Esophagus muscularis mucosa (tissue), 4 donors: Measurements from ENCODE around the gene SLC41A1. TPM values are rescaled to one million over a fixed set of nuclear protein-coding genes. Genes with fewer than 3 reads are reported as not detected.
A peak's percentile ranks its signal among the peaks of the same experiment; 100 is the strongest.

Experiments used
- DNase-seq: peaks from one replicate; pipeline ENCODE4 v3.0.0-alpha.2; 2017; ENCODE audit errors: extremely low spot score
- H3K27ac ChIP-seq, 4 donors: fragments of 200-600 bp; sonication (generic); replicated peaks in 1 of 4; 1 replicate in 3 of 4; 2 replicates in 1 of 4; pipeline ENCODE4 v1.5.1; 2016 to 2019; ENCODE audit warnings: mild to moderate bottlenecking in 1 of 4
- H3K27me3 ChIP-seq, 4 donors: fragments of 200-600 bp; sonication (generic); one replicate each; pipeline versions ENCODE4 v1.5.1 to v1.6.0; 2016 to 2019
- H3K36me3 ChIP-seq, 4 donors: fragments of 200-600 bp; sonication (generic); one replicate each; pipeline ENCODE4 v1.5.1; 2016 to 2019
- H3K4me1 ChIP-seq, 4 donors: fragments of 200-600 bp; sonication (generic); one replicate each; pipeline ENCODE4 v1.5.1; 2016 to 2019
- H3K4me3 ChIP-seq, 4 donors: fragments of 200-600 bp; sonication (generic); 1 replicate in 2 of 4; 2 replicates in 2 of 4; pipeline ENCODE4 v1.5.1; 2016 to 2019; ENCODE audit warnings: mild to moderate bottlenecking in 4 of 4, moderate library complexity in 1 of 4
- H3K9me3 ChIP-seq, 4 donors: fragments of 200-600 bp; sonication (generic); 1 replicate in 3 of 4; 2 replicates in 1 of 4; pipeline ENCODE4 v1.5.1; 2016 to 2019
- EP300 ChIP-seq: sonication (generic); formaldehyde crosslinking; IDR thresholded peaks from one replicate; pipeline ENCODE4 v1.6.1; 2017; ENCODE audit warnings: antibody characterized with exemption
- POLR2A ChIP-seq: fragments of 450-650 bp; IDR thresholded peaks from one replicate; pipeline ENCODE4 v1.6.1; 2017; ENCODE audit warnings: antibody characterized with exemption, moderate library complexity, mild to moderate bottlenecking, low read depth
- POLR2AphosphoS5 ChIP-seq, 2 donors: sonication (generic); formaldehyde crosslinking; IDR thresholded peaks; one replicate each; pipeline ENCODE4 v1.6.1; 2017; ENCODE audit warnings: antibody characterized with exemption in 2 of 2
- WGBS: methylation state at CpG from one replicate; pipeline ENCODE4 v1.1.5; 2018; 5-methylcytosine and 5-hydroxymethylcytosine counted together
- intact Hi-C: fragments of 100-400 bp; cut with DNase I; formaldehyde crosslinking; loops from one replicate; pipeline ENCODE4 v1.15.1; 2023
- total RNA-seq, 4 donors: library from RNA; depleted of rRNA; stranded (reverse); fragments of >200 nt; gene quantifications; one replicate each; pipeline versions ENCODE4 v1.1.0 to v1.2.1, GENCODE V29; 2016
- TF ChIP-seq, protein P1 (sequence below), 3 experiments: fragments of 200-600 bp in 2 of 3; fragments of 450-650 bp in 1 of 3; sonication (generic) in 2 of 3; IDR thresholded peaks; one replicate each; pipeline ENCODE4 v1.5.1; 2017 to 2019; ENCODE audit warnings: antibody characterized with exemption in 3 of 3, mild to moderate bottlenecking in 2 of 3, moderate library complexity in 1 of 3

SLC41A1 gene
- total RNA-seq, 4 donors from 2014 or later: 22.4 to 37.1 (median 30.6) TPM

DNA sequence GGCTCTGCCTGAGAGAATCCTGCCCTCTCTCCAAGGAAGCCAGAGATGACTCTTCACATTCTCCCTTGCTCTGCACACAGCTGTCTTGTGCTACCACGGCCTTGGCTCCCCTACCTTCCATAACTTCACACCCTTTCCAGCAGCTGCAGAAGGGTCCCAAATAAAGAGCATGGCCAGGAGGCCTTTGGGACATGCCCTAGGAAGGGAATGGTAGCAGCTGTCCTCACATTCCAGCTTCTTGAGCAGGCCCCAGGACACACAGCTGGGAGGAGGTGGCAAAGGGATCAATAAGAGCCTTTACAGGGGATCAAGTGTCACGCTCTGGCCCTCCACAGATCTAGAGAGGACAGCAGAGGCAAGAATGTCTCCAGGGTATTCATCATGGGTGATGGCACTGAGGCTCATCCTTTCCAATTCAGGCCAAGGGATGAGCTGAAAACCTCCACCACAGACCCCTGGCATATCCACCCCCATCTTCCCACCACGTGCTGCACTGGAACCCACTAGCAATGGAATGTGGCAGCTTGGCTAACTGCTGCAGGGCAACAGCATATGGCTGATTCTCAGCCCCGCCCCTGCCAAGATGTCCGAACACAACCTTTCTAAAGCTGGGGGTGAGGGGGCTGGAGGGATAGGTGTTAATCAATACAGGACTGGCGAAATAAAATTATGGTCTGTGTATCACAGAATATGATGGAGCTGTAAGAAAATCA, 19.9 kb downstream of the SLC41A1 start:
- no peaks in the 10 kb centered on the region for H3K27me3 ChIP-seq
- H3K4me1 ChIP-seq: peaks cover 0 to 8% (median 2%) of the 10 kb centered on the region in 4 donors
- no peak for TF ChIP-seq POLR2AphosphoS5 (IDR thresholded peaks at IDR 0.05)
- TF ChIP-seq, protein P1, sequence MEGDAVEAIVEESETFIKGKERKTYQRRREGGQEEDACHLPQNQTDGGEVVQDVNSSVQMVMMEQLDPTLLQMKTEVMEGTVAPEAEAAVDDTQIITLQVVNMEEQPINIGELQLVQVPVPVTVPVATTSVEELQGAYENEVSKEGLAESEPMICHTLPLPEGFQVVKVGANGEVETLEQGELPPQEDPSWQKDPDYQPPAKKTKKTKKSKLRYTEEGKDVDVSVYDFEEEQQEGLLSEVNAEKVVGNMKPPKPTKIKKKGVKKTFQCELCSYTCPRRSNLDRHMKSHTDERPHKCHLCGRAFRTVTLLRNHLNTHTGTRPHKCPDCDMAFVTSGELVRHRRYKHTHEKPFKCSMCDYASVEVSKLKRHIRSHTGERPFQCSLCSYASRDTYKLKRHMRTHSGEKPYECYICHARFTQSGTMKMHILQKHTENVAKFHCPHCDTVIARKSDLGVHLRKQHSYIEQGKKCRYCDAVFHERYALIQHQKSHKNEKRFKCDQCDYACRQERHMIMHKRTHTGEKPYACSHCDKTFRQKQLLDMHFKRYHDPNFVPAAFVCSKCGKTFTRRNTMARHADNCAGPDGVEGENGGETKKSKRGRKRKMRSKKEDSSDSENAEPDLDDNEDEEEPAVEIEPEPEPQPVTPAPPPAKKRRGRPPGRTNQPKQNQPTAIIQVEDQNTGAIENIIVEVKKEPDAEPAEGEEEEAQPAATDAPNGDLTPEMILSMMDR (IDR thresholded peaks at IDR 0.05): no peak
- TF ChIP-seq EP300: no peak
- no peak for TF ChIP-seq POLR2A
- no peak for DNase-seq
- peaks cover 43 to 88% (median 82%) of the 10 kb centered on the region in 4 donors for H3K36me3 ChIP-seq
- intact Hi-C loops: loop anchor here (5.0 kb wide), 1 partner anchor 124 kb away; no protein-coding TSS in a partner anchor
- no peak overlapping the region for H3K4me3 ChIP-seq
- WGBS: 89% methylated on average over 5 of the region's 6 CpGs
- H3K27ac ChIP-seq: no peak overlapping the region
- H3K9me3 ChIP-seq: no peaks in the 10 kb centered on the region

DNA sequence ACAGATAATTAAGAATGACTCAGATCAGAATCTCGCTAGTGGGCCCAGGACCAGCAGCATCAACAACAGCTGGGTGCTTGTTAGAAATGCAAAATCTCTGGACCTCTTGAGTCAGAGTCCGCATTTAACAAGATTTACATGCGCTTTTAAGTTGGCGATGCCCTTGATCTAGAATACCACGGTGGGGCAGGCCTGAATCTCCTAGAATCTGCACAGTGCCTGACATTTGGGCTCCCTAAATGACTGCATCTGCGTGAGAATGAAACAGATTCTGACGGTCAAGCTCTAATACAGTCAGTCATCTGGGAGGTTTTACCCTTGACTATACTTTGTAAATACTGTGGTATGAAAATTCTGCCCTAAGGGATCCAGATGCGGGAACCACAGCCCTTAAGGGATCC, 20.5 kb downstream of the SLC41A1 start:
- Histone ChIP-seq H3K27me3 (no peaks in the 10 kb centered on the region), H3K4me1 (peaks cover 0 to 8% (median 3%) of the 10 kb centered on the region in 4 donors), H3K4me3 (no peak overlapping the region), H3K36me3 (peaks cover 43 to 81% (median 76%) of the 10 kb centered on the region in 4 donors), H3K27ac (no peak overlapping the region), H3K9me3 (no peaks in the 10 kb centered on the region)
- DNase-seq: no peak
- intact Hi-C loops: loop anchor here (5.0 kb wide), 1 partner anchor 125 kb away; no protein-coding TSS in a partner anchor
- TF ChIP-seq EP300 (no peak), POLR2AphosphoS5 (IDR thresholded peaks at IDR 0.05) (no peak), POLR2A (no peak)
- TF ChIP-seq, protein P1 (IDR thresholded peaks at IDR 0.05): no peak
- 73% methylated on average over 7 of the region's 8 CpGs for WGBS

DNA sequence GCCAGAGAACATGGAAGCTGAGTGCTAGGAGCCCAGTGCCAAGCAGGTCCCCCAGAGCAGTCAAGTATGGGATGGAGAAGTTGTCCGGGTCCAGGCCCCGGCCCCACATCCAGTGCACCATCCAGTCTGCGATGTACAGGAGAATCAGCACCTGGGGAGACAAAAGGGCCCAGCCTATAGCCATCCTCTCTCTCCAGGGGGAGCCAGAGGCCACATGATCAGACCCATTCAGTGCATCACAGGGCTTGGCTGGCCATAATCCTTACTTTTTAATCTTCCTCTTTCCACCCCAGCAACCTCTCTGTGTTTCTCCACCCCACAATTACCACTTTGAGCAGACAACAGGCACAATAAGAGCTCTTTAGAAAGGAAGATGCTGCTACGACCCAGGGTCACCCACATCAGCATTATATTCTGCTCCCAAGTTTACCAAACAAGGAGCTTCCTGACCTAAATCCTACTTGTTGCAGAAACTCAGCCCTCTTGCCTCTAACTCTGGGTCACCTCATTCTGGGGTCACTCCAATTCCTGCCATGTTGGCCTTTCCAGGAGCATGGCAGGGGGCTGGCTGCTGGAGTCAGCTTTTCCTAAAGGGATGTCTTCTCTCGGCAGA, 21.3 kb downstream of the SLC41A1 start:
- no peak overlapping the region for H3K27ac ChIP-seq
- H3K4me1 ChIP-seq: peaks cover 0 to 8% (median 4%) of the 10 kb centered on the region in 4 donors
- intact Hi-C loops: loop anchor here (1.0 to 5.0 kb wide), 2 partner anchors 126 to 186 kb away; no protein-coding TSS in a partner anchor
- no peak for DNase-seq
- no peaks in the 10 kb centered on the region for H3K9me3 ChIP-seq
- peaks cover 35 to 73% (median 68%) of the 10 kb centered on the region in 4 donors for H3K36me3 ChIP-seq
- TF ChIP-seq, protein P1 (IDR thresholded peaks at IDR 0.05): peak; percentile 73 to 84 (median 82)
- TF ChIP-seq POLR2A: no peak
- H3K27me3 ChIP-seq: no peaks in the 10 kb centered on the region
- no peak overlapping the region for H3K4me3 ChIP-seq
- WGBS: 78% methylated on average over 4 of the region's 5 CpGs

DNA sequence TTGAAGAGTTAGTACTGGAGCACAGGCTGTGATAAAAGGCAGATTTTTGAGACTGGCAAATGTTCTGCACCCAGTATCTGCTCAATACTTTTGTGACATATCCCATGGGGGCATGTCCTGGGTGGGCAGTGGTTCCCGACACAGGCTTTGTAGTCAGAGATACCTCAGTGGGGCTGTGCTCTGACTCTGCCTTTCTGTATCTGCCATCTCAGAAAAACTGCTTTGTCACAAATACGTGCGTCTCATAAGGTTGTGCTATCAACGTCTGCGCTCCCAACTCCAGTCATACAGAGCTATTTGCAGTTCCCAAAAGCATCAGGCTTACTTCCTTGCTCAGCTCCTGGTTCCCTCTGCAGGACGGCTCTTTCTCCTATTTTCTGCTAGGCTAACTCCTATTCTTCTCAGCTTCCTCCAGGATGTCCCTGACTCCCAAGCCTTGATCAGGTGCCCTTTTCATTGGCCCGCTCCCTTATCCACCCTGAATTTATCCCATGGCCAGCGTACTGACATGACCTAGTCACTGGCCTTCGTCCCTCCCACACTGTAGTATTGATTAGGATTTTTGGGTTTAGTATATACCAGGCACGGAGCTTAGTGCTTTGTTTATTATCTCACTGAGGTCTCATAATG, 25.6 kb downstream of the SLC41A1 start:
- H3K9me3 ChIP-seq: no peaks in the 10 kb centered on the region
- TF ChIP-seq, protein P1 (IDR thresholded peaks at IDR 0.05): no peak
- TF ChIP-seq POLR2AphosphoS5 (IDR thresholded peaks at IDR 0.05): no peak
- TF ChIP-seq POLR2A: no peak
- H3K4me1 ChIP-seq: peaks cover 16 to 27% (median 24%) of the 10 kb centered on the region in 4 donors
- intact Hi-C loops: no loop called here
- 86% methylated on average over 10 of the region's 10 CpGs for WGBS
- H3K4me3 ChIP-seq: no peak overlapping the region
- no peak for DNase-seq
- peaks cover 0 to 31% (median 25%) of the 10 kb centered on the region in 4 donors for H3K36me3 ChIP-seq
- H3K27me3 ChIP-seq: no peaks in the 10 kb centered on the region
- H3K27ac ChIP-seq: no peak overlapping the region
